GM12874 (cell line): Measurements from ENCODE around the gene CENPF.

Experiments used
- TF ChIP-seq, protein P1 (sequence below): IDR thresholded peaks from 2 replicates; pipeline ENCODE4 v1.5.1; 2011; ENCODE audit warnings: low read depth, mild to moderate bottlenecking, control low read depth, low read length, moderate library complexity; ENCODE audit not compliant: insufficient read depth

CENPF gene

DNA sequence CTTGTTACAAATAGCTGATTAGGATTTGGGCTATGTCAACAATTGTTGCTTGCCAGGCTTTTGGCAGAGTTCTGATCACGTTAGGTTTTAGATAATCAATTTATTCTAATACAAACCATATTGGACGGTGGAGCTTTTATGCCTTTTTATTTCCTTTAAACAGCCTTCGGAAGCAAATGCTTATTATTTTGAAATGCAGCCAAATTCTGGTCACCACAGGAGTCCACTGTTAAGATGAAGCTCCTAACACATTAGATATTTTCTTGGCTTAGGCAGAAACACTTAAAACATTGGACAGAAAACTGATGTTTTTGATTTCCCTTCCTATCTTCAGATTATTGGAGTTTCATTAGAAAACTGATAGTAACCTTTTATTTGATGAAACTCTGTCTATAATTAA is 82.9 kb downstream of the CENPF start:
- TF ChIP-seq, protein P1, sequence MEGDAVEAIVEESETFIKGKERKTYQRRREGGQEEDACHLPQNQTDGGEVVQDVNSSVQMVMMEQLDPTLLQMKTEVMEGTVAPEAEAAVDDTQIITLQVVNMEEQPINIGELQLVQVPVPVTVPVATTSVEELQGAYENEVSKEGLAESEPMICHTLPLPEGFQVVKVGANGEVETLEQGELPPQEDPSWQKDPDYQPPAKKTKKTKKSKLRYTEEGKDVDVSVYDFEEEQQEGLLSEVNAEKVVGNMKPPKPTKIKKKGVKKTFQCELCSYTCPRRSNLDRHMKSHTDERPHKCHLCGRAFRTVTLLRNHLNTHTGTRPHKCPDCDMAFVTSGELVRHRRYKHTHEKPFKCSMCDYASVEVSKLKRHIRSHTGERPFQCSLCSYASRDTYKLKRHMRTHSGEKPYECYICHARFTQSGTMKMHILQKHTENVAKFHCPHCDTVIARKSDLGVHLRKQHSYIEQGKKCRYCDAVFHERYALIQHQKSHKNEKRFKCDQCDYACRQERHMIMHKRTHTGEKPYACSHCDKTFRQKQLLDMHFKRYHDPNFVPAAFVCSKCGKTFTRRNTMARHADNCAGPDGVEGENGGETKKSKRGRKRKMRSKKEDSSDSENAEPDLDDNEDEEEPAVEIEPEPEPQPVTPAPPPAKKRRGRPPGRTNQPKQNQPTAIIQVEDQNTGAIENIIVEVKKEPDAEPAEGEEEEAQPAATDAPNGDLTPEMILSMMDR: no peak

DNA sequence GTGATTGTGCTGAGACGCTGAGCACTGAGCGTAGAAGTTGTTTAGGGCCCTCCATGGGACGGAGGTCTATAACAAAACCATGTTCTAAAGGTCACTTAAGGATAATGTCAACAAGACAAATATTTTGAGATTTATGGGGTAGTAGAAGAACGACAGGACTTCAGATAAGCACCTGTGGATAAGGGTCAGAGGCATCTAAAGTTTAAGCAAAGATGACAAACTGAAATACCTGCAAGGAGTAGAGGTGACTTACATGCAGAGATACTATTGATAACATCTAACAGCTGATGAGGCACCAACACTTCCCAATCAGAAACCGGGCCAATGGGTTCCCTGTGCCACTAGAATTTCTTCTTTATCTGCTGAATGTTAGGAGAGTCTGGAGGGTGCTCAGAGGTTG is 83.5 kb downstream of the CENPF start:
- TF ChIP-seq, protein P1: no peak

DNA sequence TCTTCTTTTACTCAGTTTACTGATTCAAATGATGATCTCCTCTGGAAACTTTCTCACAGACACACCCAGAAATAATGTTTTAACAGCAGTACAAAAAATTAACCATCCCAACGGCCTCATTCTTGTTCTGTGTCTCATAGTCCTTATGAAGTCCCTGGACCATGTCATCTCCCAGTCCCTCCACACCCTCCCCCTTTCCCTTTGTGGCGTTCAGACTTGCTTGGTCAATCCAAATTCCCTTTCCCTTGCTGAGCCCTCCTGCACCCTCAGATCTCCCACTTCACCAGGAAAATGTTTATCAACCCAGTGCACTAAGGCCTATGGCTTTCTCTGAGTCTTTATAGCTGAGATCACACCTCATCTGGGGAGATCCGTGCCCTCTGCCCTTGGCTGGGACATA is 85.9 kb downstream of the CENPF start:
- TF ChIP-seq, protein P1: no peak

DNA sequence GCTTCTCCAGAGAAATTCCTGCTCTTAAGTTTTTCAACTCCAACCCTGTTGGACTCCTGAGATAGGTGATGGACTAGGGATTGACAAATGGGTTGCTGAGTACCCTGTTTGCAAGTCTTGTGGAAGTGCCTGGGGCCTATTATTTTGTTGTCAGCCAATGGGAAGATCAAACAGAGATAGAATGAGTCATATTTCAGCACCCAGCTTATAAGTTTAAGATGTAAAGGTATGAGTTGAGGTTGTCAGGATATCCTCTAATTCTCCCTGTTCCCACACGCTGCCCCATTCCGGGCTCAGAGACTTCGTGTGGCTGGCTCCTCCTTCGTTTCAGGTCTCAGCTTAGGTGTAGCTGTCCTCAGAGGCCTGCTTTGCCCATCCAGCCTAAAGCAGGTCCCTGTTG is 91.8 kb downstream of the CENPF start:
- TF ChIP-seq, protein P1: no peak

DNA sequence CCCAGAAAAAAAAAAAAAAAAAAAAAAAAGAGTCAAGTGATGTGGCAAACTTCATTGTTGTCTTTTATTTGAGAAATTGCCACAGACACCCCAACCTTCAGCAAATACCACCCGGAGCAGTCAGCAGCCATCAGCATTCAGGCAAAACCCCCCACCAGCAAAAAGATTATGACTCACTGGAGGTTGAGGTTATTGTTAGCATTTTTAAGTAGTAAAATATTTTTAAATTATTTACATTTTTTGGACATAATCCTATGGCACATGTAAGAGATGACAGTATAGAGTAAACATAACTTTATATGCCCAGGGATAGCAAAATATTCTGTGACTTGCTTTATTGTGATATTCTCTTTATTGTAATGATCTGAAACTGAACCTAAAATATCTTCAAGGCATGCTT is 95.6 kb downstream of the CENPF start:
- TF ChIP-seq, protein P1: no peak

DNA sequence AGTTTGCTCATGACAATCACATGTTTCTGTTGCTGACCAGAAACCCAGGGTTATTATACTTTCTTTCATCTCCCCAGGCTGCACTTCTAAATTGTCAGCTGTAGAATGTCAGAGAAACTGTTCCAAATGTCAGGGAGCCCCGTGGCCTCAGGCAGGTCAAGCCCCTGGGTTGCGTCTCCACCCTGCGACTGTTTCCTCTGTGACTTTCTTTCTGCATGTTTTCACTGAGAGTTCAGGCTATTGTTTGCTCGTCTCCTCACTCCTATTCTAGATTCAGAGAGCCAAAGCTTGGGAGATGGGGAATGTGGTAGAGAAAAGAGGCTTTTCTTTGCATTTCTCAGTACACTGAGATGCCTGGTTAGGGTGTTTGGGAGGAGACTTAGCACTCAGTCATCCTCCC is 97.4 kb downstream of the CENPF start:
- TF ChIP-seq, protein P1: no peak

DNA sequence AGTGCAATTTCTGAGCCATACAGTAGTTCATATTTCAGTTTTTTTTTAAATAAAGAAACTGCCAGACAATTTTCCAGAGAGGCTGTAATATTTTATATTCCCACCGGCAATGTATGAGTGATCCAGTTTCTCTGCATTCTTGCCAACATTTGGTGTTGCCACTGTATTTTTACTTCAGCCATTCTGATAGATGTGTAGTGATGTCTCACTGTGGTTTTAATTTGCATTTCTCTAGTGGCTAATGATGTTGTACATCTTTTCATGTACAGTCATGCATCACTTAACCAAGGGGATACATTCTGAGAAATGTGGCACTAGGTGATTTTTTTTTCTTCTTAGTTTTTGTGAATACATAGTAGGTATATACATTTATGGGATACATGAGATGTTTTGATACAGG is 99.6 kb downstream of the CENPF start:
- TF ChIP-seq, protein P1: no peak
